ENCODE measurements around the gene NT5DC4.

DNA sequence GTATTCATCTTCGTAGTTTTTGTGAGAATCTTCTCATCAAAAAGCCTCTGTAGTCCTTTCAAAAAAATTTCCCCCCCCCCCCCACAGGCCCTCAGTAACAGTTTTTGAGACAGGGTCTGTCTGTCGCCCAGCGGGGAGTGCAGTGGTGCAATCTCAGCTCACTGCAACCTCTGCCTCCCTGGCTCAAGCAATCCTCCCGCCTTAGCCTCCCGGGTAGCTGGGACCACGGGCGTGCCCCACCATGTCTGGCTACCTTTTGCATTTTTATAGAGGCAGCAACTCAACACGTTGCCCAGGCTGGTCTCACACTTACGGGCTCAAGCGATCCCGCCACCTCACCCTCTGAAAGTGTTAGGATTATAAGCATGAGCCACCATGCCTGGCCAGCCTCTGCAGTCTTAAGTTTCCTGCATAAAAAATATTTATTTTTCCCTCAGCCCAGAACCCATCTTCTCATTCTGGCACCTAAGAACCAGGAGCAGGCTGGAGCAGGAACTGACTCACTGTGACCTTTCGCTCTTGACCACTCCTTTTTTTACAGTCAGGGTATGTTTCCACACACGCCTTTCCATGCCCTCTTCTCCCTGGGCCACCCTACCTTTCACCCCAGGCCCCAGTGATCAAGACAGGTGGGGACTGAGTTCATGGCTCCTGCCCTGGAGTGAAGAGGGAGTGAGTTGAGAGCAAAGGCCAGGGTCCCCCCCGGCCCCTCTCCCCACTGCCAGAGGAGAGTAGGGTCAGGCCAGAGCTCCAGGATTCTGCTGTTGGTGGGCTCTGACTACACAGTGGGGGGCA is 32.5 kb upstream of the NT5DC4 start:
- TF ChIP-seq, protein P1, sequence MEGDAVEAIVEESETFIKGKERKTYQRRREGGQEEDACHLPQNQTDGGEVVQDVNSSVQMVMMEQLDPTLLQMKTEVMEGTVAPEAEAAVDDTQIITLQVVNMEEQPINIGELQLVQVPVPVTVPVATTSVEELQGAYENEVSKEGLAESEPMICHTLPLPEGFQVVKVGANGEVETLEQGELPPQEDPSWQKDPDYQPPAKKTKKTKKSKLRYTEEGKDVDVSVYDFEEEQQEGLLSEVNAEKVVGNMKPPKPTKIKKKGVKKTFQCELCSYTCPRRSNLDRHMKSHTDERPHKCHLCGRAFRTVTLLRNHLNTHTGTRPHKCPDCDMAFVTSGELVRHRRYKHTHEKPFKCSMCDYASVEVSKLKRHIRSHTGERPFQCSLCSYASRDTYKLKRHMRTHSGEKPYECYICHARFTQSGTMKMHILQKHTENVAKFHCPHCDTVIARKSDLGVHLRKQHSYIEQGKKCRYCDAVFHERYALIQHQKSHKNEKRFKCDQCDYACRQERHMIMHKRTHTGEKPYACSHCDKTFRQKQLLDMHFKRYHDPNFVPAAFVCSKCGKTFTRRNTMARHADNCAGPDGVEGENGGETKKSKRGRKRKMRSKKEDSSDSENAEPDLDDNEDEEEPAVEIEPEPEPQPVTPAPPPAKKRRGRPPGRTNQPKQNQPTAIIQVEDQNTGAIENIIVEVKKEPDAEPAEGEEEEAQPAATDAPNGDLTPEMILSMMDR (IDR thresholded peaks at IDR 0.05), result no peak
- TF ChIP-seq SIN3A (IDR thresholded peaks at IDR 0.05; ENCODE audit: borderline replicate concordance, insufficient read depth, low read depth, low read length) (no peak), POLR2AphosphoS5 (IDR thresholded peaks at IDR 0.05; ENCODE audit: low read depth, low read length) (no peak), TCF7L2 (IDR thresholded peaks at IDR 0.05; ENCODE audit: low read depth, low read length) (no peak)
- TF ChIP-seq, protein P2, sequence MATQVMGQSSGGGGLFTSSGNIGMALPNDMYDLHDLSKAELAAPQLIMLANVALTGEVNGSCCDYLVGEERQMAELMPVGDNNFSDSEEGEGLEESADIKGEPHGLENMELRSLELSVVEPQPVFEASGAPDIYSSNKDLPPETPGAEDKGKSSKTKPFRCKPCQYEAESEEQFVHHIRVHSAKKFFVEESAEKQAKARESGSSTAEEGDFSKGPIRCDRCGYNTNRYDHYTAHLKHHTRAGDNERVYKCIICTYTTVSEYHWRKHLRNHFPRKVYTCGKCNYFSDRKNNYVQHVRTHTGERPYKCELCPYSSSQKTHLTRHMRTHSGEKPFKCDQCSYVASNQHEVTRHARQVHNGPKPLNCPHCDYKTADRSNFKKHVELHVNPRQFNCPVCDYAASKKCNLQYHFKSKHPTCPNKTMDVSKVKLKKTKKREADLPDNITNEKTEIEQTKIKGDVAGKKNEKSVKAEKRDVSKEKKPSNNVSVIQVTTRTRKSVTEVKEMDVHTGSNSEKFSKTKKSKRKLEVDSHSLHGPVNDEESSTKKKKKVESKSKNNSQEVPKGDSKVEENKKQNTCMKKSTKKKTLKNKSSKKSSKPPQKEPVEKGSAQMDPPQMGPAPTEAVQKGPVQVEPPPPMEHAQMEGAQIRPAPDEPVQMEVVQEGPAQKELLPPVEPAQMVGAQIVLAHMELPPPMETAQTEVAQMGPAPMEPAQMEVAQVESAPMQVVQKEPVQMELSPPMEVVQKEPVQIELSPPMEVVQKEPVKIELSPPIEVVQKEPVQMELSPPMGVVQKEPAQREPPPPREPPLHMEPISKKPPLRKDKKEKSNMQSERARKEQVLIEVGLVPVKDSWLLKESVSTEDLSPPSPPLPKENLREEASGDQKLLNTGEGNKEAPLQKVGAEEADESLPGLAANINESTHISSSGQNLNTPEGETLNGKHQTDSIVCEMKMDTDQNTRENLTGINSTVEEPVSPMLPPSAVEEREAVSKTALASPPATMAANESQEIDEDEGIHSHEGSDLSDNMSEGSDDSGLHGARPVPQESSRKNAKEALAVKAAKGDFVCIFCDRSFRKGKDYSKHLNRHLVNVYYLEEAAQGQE (IDR thresholded peaks at IDR 0.05; ENCODE audit: insufficient read depth in 1 of 2, low read depth in 2 of 2, low read length in 1 of 2), result no peak

All from Panc1 (cell line).